H9 (cell line): ENCODE results near the gene NLGN4X. TPM values are rescaled to one million over a fixed set of nuclear protein-coding genes. Genes with fewer than 3 reads are reported as not detected.

Source experiments
- DNase-seq: peaks from one replicate; pipeline ENCODE4 v3.0.0-alpha.2; 2017
- H2AFZ ChIP-seq: one replicate; pipeline ENCODE4 v1.6.1; 2013; ENCODE audit warnings: mild to moderate bottlenecking, low read length, control low read depth, moderate library complexity
- H2AK5ac ChIP-seq: 2 replicates; pipeline ENCODE4 v1.6.1; 2013; ENCODE audit warnings: low read length, control low read depth, mixed read lengths; ENCODE audit not compliant: insufficient read length
- H2BK120ac ChIP-seq: one replicate; pipeline ENCODE4 v1.6.1; 2013; ENCODE audit warnings: low read depth, mild to moderate bottlenecking, low read length, control low read depth, inconsistent platforms; ENCODE audit not compliant: poor library complexity, severe bottlenecking
- H2BK12ac ChIP-seq: 2 replicates; pipeline ENCODE4 v1.6.1; 2013; ENCODE audit warnings: low read length, control low read depth, mixed read lengths, low read depth; ENCODE audit not compliant: insufficient read length
- H2BK15ac ChIP-seq: 2 replicates; pipeline ENCODE4 v1.6.1; 2013; ENCODE audit warnings: low read depth, low read length, control low read depth
- H2BK20ac ChIP-seq: one replicate; pipeline ENCODE4 v1.6.1; 2013; ENCODE audit warnings: low read depth, mild to moderate bottlenecking, low read length, control low read depth, inconsistent platforms; ENCODE audit not compliant: poor library complexity, severe bottlenecking
- H2BK5ac ChIP-seq: 2 replicates; pipeline ENCODE4 v1.6.1; 2013; ENCODE audit warnings: low read length, control low read depth, mixed read lengths; ENCODE audit not compliant: insufficient read length
- H3K14ac ChIP-seq: 2 replicates; pipeline ENCODE4 v1.6.1; 2013; ENCODE audit warnings: low read length, control low read depth; ENCODE audit not compliant: insufficient read depth
- H3K18ac ChIP-seq: 2 replicates; pipeline ENCODE4 v1.6.1; 2013; ENCODE audit warnings: low read depth, mild to moderate bottlenecking, mixed read lengths, low read length, control low read depth; ENCODE audit not compliant: insufficient read length
- H3K23ac ChIP-seq: 2 replicates; pipeline ENCODE4 v1.6.1; 2013; ENCODE audit warnings: low read length, control low read depth, mixed read lengths, low read depth; ENCODE audit not compliant: insufficient read length
- H3K23me2 ChIP-seq: 2 replicates; pipeline ENCODE4 v1.6.1; 2013; ENCODE audit warnings: low read depth, mild to moderate bottlenecking, mixed read lengths, low read length, control low read depth; ENCODE audit not compliant: insufficient read length, poor library complexity, severe bottlenecking
- H3K27ac ChIP-seq: 2 replicates; pipeline ENCODE4 v1.5.1; 2013; ENCODE audit warnings: low read length, control low read depth, mixed read lengths, low read depth; ENCODE audit not compliant: insufficient read length
- H3K27me3 ChIP-seq: 2 replicates; pipeline ENCODE4 v1.6.1; 2013; ENCODE audit warnings: low read length, control low read depth, inconsistent platforms; ENCODE audit not compliant: insufficient read depth
- H3K4ac ChIP-seq: 2 replicates; pipeline ENCODE4 v1.6.1; 2013; ENCODE audit warnings: low read depth, mild to moderate bottlenecking, control low read depth, inconsistent platforms, low read length, moderate library complexity
- H3K4me1 ChIP-seq: 2 replicates; pipeline ENCODE4 v1.6.1; 2013; ENCODE audit warnings: low read length, control low read depth, inconsistent platforms; ENCODE audit not compliant: insufficient read depth
- H3K4me2 ChIP-seq: 2 replicates; pipeline ENCODE4 v1.6.1; 2013; ENCODE audit warnings: low read length, control low read depth, mixed read lengths; ENCODE audit not compliant: insufficient read length, insufficient read depth
- H3K56ac ChIP-seq: 2 replicates; pipeline ENCODE4 v1.6.1; 2013; ENCODE audit warnings: low read depth, mild to moderate bottlenecking, mixed read lengths, low read length, control low read depth; ENCODE audit not compliant: insufficient read length
- H3K79me1 ChIP-seq: 2 replicates; pipeline ENCODE4 v1.6.1; 2013; ENCODE audit warnings: low read depth, mild to moderate bottlenecking, moderate library complexity, low read length, control low read depth, inconsistent platforms; ENCODE audit not compliant: insufficient read depth, poor library complexity, severe bottlenecking
- H3K79me2 ChIP-seq: 2 replicates; pipeline ENCODE4 v1.6.1; 2013; ENCODE audit warnings: low read length, control low read depth, inconsistent platforms; ENCODE audit not compliant: insufficient read depth
- H3K9ac ChIP-seq: 2 replicates; pipeline ENCODE4 v1.6.1; 2013; ENCODE audit warnings: low read length, control low read depth, mixed read lengths; ENCODE audit not compliant: insufficient read length; ENCODE audit errors: extremely low read depth
- H3K9me3 ChIP-seq: one replicate; pipeline ENCODE4 v1.6.1; 2013; ENCODE audit warnings: low read depth, low read length, inconsistent platforms; ENCODE audit not compliant: control insufficient read depth
- H3T11ph ChIP-seq: one replicate; pipeline ENCODE4 v1.6.1; 2013; ENCODE audit warnings: mild to moderate bottlenecking, low read length, control low read depth, inconsistent platforms
- H4K20me1 ChIP-seq: one replicate; pipeline ENCODE4 v1.6.1; 2013; ENCODE audit not compliant: control insufficient read depth, insufficient read length, insufficient read depth
- H4K5ac ChIP-seq: 2 replicates; pipeline ENCODE4 v1.6.1; 2013; ENCODE audit warnings: low read depth, mild to moderate bottlenecking, mixed read lengths, low read length, control low read depth; ENCODE audit not compliant: insufficient read length
- H4K8ac ChIP-seq: replicated peaks from 2 replicates; pipeline ENCODE4 v1.6.1; 2013; ENCODE audit warnings: low read length, control low read depth, mixed read lengths, low read depth; ENCODE audit not compliant: insufficient read length
- H4K91ac ChIP-seq: 2 replicates; pipeline ENCODE4 v1.6.1; 2013; ENCODE audit warnings: low read depth, mild to moderate bottlenecking, moderate library complexity, mixed read lengths, low read length, control low read depth; ENCODE audit not compliant: insufficient read length
- H3K27ac Mint-ChIP-seq, 3 experiments: 2 replicates in 2 of 3; 3 replicates in 1 of 3; pipeline ENCODE4 v1.8.0; 2020 to 2021; ENCODE audit warnings: mixed read lengths in 3 of 3, mild to moderate bottlenecking in 1 of 3, moderate library complexity in 1 of 3
- H3K27me3 Mint-ChIP-seq: 2 replicates; pipeline ENCODE4 v1.8.0; 2021; ENCODE audit warnings: low read depth, mild to moderate bottlenecking, moderate library complexity, mixed read lengths
- H3K36me3 Mint-ChIP-seq, 3 experiments: 2 replicates in 2 of 3; 3 replicates in 1 of 3; pipeline ENCODE4 v1.8.0; 2020 to 2021; ENCODE audit warnings: low read depth in 3 of 3, mixed read lengths in 3 of 3; ENCODE audit not compliant: insufficient read depth in 1 of 3
- H3K4me1 Mint-ChIP-seq, 2 experiments: 2 replicates each; pipeline ENCODE4 v1.8.0; 2020; ENCODE audit warnings: mixed read lengths in 2 of 2
- H3K4me3 Mint-ChIP-seq, 2 experiments: 2 replicates in 1 of 2; 3 replicates in 1 of 2; pipeline ENCODE4 v1.8.0; 2020 to 2021; ENCODE audit warnings: mild to moderate bottlenecking in 2 of 2, mixed read lengths in 2 of 2, moderate library complexity in 1 of 2
- H3K9me3 Mint-ChIP-seq, 2 experiments: 2 replicates in 1 of 2; 3 replicates in 1 of 2; pipeline ENCODE4 v1.8.0; 2020; ENCODE audit warnings: mild to moderate bottlenecking in 2 of 2, mixed read lengths in 2 of 2, moderate library complexity in 1 of 2
- CTCF ChIP-seq: fragments of 200-600 bp; sonication (generic); conservative IDR thresholded peaks from 3 replicates; pipeline ENCODE4 v1.8.0; 2021; ENCODE audit warnings: antibody characterized with exemption, mild to moderate bottlenecking
- WGBS: extraction: QIAGEN DNeasy Blood & Tissue Kit; methylation state at CpG from one replicate; pipeline ENCODE4 v1.1.7; 2013; ENCODE audit warnings: missing lambda C conversion rate, low lambda C conversion rate, mixed read lengths; ENCODE audit not compliant: insufficient read length; ENCODE audit errors: extremely low coverage; 5-methylcytosine and 5-hydroxymethylcytosine counted together
- total RNA-seq: library from RNA; stranded (reverse); gene quantifications from 2 replicates; pipeline ENCODE4 v1.2.1, GENCODE V29; 2021

Gene NLGN4X
- total RNA-seq, 1 experiment from 2014 or later: 111 TPM

- Histone ChIP-seq H2AK5ac (no peak overlapping the region), H3K27me3 (no peaks in the 10 kb centered on the region), H2BK15ac (no peak overlapping the region), H2BK5ac (no peak overlapping the region), H3K4me1 (peaks cover 5% of the 10 kb centered on the region; the same call in 1 of the 2 replicates), H2BK120ac (no peak overlapping the region), H3K9ac (no peak overlapping the region), H3K4ac (no peak overlapping the region), H2BK20ac (no peak overlapping the region), H3K23ac (no peak overlapping the region), H3K4me2 (no peak overlapping the region), H3K79me2 (no peaks in the 10 kb centered on the region), H3T11ph (no peak overlapping the region), H3K23me2 (no peaks in the 10 kb centered on the region), H3K79me1 (no peaks in the 10 kb centered on the region), H3K56ac (no peak overlapping the region), H4K8ac (no peak overlapping the region), H4K5ac (no peak overlapping the region), H3K27ac (no peak overlapping the region), H3K14ac (no peak overlapping the region), H3K18ac (no peak overlapping the region), H2BK12ac (no peak overlapping the region), H2AFZ (no peak overlapping the region), H3K9me3 (no peaks in the 10 kb centered on the region), H4K20me1 (no peaks in the 10 kb centered on the region), H4K91ac (no peak overlapping the region)
- WGBS: no CpG with 5 or more reads among the region's 6 CpGs
- no peak overlapping the region for H3K4me3 Mint-ChIP-seq
- H3K4me1 Mint-ChIP-seq: peaks cover 5 to 12% of the 10 kb centered on the region in 2 experiments
- H3K36me3 Mint-ChIP-seq: no peaks in the 10 kb centered on the region
- H3K9me3 Mint-ChIP-seq: peaks cover 0 to 2% of the 10 kb centered on the region in 2 experiments; a peak in 1 of 5 replicates
- H3K27me3 Mint-ChIP-seq: no peaks in the 10 kb centered on the region
- DNase-seq: no peak
- H3K27ac Mint-ChIP-seq: no peak overlapping the region
- TF ChIP-seq CTCF: no peak
Observed at GRCh38 chrX:5857232-5857631, 371.4 kb downstream of the NLGN4X start.
